ENCODE measurements around the gene DOCK9. TPM values are rescaled to one million over a fixed set of nuclear protein-coding genes. Genes with fewer than 3 reads are reported as not detected.

Gene DOCK9
- total RNA-seq, 1 experiment from 2014 or later, result 30.5 TPM

DNA sequence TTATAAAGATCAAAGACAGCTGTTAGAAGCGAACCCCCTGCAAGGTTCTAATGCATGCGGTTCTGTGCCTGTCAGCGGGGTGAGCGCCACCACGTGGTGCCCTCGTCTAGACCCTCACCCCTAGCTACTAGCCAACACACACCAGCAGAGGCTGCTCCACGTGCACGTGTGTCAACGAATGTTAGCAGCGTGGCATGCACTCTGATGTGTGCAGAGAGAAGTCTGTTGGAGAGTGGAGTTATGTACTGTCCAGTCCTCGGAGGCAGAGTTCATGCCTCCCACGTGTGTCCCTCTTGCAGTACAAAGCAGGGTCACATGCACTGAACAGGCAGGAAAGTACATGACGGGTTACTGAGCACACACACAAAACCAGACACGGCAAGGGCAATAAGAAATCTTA lies 150.4 kb downstream of the DOCK9 start:
- no peak overlapping the region for H3K27ac ChIP-seq (ENCODE audit: low read length)
- H3K27me3 ChIP-seq (ENCODE audit: control insufficient read depth, insufficient read depth, low read length), result no peaks in the 10 kb centered on the region
- H3K4me3 ChIP-seq (ENCODE audit: low read depth in 2 of 2, low read length in 2 of 2), result no peak overlapping the region
- ATAC-seq (no peak), DNase-seq (ENCODE audit: low read depth, low spot score) (no peak)
- TF ChIP-seq, protein P1, sequence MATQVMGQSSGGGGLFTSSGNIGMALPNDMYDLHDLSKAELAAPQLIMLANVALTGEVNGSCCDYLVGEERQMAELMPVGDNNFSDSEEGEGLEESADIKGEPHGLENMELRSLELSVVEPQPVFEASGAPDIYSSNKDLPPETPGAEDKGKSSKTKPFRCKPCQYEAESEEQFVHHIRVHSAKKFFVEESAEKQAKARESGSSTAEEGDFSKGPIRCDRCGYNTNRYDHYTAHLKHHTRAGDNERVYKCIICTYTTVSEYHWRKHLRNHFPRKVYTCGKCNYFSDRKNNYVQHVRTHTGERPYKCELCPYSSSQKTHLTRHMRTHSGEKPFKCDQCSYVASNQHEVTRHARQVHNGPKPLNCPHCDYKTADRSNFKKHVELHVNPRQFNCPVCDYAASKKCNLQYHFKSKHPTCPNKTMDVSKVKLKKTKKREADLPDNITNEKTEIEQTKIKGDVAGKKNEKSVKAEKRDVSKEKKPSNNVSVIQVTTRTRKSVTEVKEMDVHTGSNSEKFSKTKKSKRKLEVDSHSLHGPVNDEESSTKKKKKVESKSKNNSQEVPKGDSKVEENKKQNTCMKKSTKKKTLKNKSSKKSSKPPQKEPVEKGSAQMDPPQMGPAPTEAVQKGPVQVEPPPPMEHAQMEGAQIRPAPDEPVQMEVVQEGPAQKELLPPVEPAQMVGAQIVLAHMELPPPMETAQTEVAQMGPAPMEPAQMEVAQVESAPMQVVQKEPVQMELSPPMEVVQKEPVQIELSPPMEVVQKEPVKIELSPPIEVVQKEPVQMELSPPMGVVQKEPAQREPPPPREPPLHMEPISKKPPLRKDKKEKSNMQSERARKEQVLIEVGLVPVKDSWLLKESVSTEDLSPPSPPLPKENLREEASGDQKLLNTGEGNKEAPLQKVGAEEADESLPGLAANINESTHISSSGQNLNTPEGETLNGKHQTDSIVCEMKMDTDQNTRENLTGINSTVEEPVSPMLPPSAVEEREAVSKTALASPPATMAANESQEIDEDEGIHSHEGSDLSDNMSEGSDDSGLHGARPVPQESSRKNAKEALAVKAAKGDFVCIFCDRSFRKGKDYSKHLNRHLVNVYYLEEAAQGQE (IDR thresholded peaks at IDR 0.05; ENCODE audit: insufficient read depth in 1 of 2, low read depth in 2 of 2, low read length in 1 of 2), result no peak
- no peak for TF ChIP-seq SIN3A (IDR thresholded peaks at IDR 0.05; ENCODE audit: borderline replicate concordance, insufficient read depth, low read depth, low read length)
- no peak for TF ChIP-seq POLR2AphosphoS5 (IDR thresholded peaks at IDR 0.05; ENCODE audit: low read depth, low read length)
- TF ChIP-seq, protein P2, sequence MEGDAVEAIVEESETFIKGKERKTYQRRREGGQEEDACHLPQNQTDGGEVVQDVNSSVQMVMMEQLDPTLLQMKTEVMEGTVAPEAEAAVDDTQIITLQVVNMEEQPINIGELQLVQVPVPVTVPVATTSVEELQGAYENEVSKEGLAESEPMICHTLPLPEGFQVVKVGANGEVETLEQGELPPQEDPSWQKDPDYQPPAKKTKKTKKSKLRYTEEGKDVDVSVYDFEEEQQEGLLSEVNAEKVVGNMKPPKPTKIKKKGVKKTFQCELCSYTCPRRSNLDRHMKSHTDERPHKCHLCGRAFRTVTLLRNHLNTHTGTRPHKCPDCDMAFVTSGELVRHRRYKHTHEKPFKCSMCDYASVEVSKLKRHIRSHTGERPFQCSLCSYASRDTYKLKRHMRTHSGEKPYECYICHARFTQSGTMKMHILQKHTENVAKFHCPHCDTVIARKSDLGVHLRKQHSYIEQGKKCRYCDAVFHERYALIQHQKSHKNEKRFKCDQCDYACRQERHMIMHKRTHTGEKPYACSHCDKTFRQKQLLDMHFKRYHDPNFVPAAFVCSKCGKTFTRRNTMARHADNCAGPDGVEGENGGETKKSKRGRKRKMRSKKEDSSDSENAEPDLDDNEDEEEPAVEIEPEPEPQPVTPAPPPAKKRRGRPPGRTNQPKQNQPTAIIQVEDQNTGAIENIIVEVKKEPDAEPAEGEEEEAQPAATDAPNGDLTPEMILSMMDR (IDR thresholded peaks at IDR 0.05), result no peak
- TF ChIP-seq TCF7L2 (IDR thresholded peaks at IDR 0.05; ENCODE audit: low read depth, low read length), result no peak
- POLR2A ChIA-PET, result no interaction called here
- CTCF ChIA-PET, result no interaction called here
- no TSS peak for BruUV-seq (replicated peaks)
- no peaks in the 10 kb centered on the region for H3K4me1 ChIP-seq (ENCODE audit: control insufficient read depth, insufficient read depth, low read length)
- H3K9me3 ChIP-seq (ENCODE audit: control insufficient read depth, insufficient read depth, low read depth, low read length), result no peaks in the 10 kb centered on the region
- intact Hi-C loops (cut with micrococcal nuclease; ENCODE audit: unreplicated experiment) (no loop called here), in situ Hi-C loops (cut with HindIII; ENCODE audit: low pct_unique_long_range_greater_than_20kb, low sequenced_read_pairs) (no loop called here)
- no peaks in the 10 kb centered on the region for H3K36me3 ChIP-seq (ENCODE audit: control insufficient read depth, insufficient read depth, low read length)

DNA sequence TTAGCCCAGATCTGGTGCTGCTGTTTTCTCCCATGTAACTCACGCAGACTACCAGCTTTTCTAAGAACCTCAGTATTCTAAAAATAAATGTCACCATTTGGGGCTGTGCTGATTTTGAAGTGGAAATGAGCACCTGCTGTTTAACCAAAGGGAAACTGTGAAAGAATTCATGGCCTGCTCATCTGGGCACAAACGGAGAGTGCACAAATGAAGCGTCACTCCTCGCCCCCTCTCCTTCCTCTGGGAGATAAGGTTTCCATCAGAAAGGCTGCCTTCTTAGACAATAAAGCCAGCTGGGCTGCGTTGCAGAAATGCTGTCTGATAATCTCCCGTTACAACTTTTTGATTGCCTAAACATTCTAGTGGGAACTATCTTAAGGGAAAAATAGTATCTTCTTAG lies 151.7 kb downstream of the DOCK9 start:
- H3K27me3 ChIP-seq (ENCODE audit: control insufficient read depth, insufficient read depth, low read length), result no peaks in the 10 kb centered on the region
- H3K9me3 ChIP-seq (ENCODE audit: control insufficient read depth, insufficient read depth, low read depth, low read length), result no peaks in the 10 kb centered on the region
- H3K4me1 ChIP-seq (ENCODE audit: control insufficient read depth, insufficient read depth, low read length), result no peaks in the 10 kb centered on the region
- H3K4me3 ChIP-seq (ENCODE audit: low read depth in 2 of 2, low read length in 2 of 2), result no peak overlapping the region
- ChIA-PET CTCF (no interaction called here), POLR2A (no interaction called here)
- ATAC-seq, result no peak
- H3K27ac ChIP-seq (ENCODE audit: low read length), result no peak overlapping the region
- in situ Hi-C loops (cut with HindIII; ENCODE audit: low pct_unique_long_range_greater_than_20kb, low sequenced_read_pairs) (no loop called here), intact Hi-C loops (cut with micrococcal nuclease; ENCODE audit: unreplicated experiment) (no loop called here)
- no TSS peak for BruUV-seq (replicated peaks)
- TF ChIP-seq TCF7L2 (IDR thresholded peaks at IDR 0.05; ENCODE audit: low read depth, low read length) (no peak), POLR2AphosphoS5 (IDR thresholded peaks at IDR 0.05; ENCODE audit: low read depth, low read length) (no peak)
- TF ChIP-seq, protein P2 (IDR thresholded peaks at IDR 0.05), result no peak
- TF ChIP-seq, protein P1 (IDR thresholded peaks at IDR 0.05; ENCODE audit: insufficient read depth in 1 of 2, low read depth in 2 of 2, low read length in 1 of 2), result no peak
- H3K36me3 ChIP-seq (ENCODE audit: control insufficient read depth, insufficient read depth, low read length), result no peaks in the 10 kb centered on the region
- DNase-seq (ENCODE audit: low read depth, low spot score), result no peak

Measured in Panc1 (cell line).